ENCODE data around the gene ABCC4.

DNA sequence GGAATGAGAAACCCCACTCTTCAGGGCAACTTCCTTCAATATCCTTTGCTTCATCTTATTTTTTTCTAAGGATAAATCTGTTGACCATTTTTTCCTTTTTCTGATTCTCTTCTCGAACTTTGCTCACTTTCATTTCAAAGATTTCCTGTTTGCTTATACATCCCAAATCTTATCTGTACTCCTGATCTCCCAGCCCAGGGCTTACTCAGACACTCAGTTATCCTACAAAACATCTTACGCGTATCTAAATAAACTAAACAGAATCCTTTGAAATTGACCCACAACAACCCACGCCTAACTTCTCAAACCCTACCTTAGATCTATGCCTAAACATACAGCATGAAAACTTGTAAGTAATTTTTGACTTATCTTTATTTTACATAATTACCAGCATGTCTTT is 179.2 kb downstream of the ABCC4 start:
- TF ChIP-seq, protein P1, sequence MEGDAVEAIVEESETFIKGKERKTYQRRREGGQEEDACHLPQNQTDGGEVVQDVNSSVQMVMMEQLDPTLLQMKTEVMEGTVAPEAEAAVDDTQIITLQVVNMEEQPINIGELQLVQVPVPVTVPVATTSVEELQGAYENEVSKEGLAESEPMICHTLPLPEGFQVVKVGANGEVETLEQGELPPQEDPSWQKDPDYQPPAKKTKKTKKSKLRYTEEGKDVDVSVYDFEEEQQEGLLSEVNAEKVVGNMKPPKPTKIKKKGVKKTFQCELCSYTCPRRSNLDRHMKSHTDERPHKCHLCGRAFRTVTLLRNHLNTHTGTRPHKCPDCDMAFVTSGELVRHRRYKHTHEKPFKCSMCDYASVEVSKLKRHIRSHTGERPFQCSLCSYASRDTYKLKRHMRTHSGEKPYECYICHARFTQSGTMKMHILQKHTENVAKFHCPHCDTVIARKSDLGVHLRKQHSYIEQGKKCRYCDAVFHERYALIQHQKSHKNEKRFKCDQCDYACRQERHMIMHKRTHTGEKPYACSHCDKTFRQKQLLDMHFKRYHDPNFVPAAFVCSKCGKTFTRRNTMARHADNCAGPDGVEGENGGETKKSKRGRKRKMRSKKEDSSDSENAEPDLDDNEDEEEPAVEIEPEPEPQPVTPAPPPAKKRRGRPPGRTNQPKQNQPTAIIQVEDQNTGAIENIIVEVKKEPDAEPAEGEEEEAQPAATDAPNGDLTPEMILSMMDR (IDR thresholded peaks at IDR 0.05): no peak
- TF ChIP-seq POLR2A (IDR thresholded peaks at IDR 0.05): no peak
- no peak for TF ChIP-seq EP300 (IDR thresholded peaks at IDR 0.05; ENCODE audit: low read depth)

Measured in transverse colon (tissue), 3 donors.